ACC112 (cell line): ENCODE measurements around the gene RAB3D.

ENCODE experiments used
- H2AFZ ChIP-seq: fragments of 200-600 bp; sonication (generic); one replicate; pipeline ENCODE4 v1.6.0; 2017; ENCODE audit warnings: antibody characterized with exemption, low read length; ENCODE audit not compliant: unreplicated experiment
- H3K27ac ChIP-seq: fragments of 200-600 bp; sonication (generic); 2 replicates; pipeline ENCODE4 v1.5.1; 2014; ENCODE audit warnings: low read depth, mild to moderate bottlenecking, antibody characterized with exemption, low read length, moderate library complexity
- H3K27me3 ChIP-seq: fragments of 200-600 bp; sonication (generic); 2 replicates; pipeline ENCODE4 v1.6.1; 2014; ENCODE audit warnings: mild to moderate bottlenecking, antibody characterized with exemption, low read length, moderate library complexity, mixed read lengths; ENCODE audit not compliant: insufficient read depth
- H3K36me3 ChIP-seq: fragments of 200-600 bp; sonication (generic); 2 replicates; pipeline ENCODE4 v1.6.1; 2016; ENCODE audit warnings: mild to moderate bottlenecking, antibody characterized with exemption, low read length, moderate library complexity, mixed read lengths; ENCODE audit not compliant: insufficient read depth
- H3K4me1 ChIP-seq: fragments of 200-600 bp; sonication (generic); one replicate; pipeline ENCODE4 v1.6.1; 2016; ENCODE audit warnings: low read length, mixed read lengths; ENCODE audit not compliant: insufficient read depth, unreplicated experiment, control insufficient read depth
- H3K4me3 ChIP-seq: fragments of 200-600 bp; sonication (generic); 2 replicates; pipeline ENCODE4 v1.5.1; 2014; ENCODE audit warnings: mild to moderate bottlenecking, low read depth, low read length
- H3K79me2 ChIP-seq: fragments of 200-600 bp; sonication (generic); one replicate; pipeline ENCODE4 v1.6.0; 2016; ENCODE audit warnings: low read length; ENCODE audit not compliant: control insufficient read depth, unreplicated experiment, insufficient read depth

The RAB3D gene

DNA sequence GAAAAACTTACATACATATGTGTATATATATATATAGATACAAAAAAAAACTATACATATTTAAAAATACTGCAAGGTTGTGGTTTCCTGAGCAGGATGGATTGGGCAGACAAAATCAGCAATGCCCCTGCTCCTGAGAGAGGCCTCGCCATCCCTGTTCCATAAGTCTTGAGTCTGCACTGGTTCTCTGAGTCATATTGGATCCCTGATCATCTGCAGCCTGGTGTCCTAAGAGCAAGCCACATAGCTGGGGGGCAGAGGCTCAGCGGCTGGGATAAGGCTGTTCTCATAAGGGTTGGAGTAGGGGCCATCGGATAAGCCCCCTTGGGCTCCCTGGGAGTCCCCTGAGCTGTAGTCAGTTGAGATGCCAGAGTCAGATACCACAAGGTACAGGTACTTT, 38.3 kb upstream of the RAB3D start:
- no peaks in the 10 kb centered on the region for H3K27me3 ChIP-seq
- no peaks in the 10 kb centered on the region for H3K36me3 ChIP-seq
- H2AFZ ChIP-seq, result no peak overlapping the region
- peak overlapping the region; percentile 64 for H3K27ac ChIP-seq
- H3K4me3 ChIP-seq, result no peak overlapping the region
- H3K79me2 ChIP-seq, result peaks cover 12% of the 10 kb centered on the region
- peaks cover 39% of the 10 kb centered on the region for H3K4me1 ChIP-seq

DNA sequence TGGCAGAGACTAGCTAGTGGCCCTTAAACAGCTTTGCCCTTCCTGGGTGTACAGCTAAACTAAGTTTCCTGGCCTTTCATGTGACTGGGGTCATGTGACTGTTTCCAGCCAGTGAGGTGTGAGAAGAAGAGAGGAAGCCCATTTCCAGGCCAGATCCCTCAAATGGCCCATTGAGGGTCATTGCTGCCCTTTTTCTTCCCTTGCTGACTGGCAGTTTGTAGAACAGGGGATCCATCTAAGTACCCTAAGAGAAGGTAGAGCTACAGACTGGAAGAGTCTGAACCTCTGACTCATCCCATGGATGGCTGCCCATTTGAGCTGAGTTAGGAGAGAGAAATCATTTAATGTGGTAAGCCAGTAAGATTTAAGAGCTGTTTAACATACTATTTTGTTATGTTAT, 37.8 kb upstream of the RAB3D start:
- Histone ChIP-seq H3K4me3 (peak overlapping the region; percentile 39; the same call in 1 of the 2 replicates), H3K36me3 (no peaks in the 10 kb centered on the region), H3K79me2 (peaks cover 12% of the 10 kb centered on the region), H3K4me1 (peaks cover 39% of the 10 kb centered on the region), H3K27me3 (no peaks in the 10 kb centered on the region), H3K27ac (peak overlapping the region; percentile 64), H2AFZ (no peak overlapping the region)

GRCh38 chr19:11375143-11375948, 35.9 kb upstream of the RAB3D start:
- H2AFZ ChIP-seq, result peak overlapping the region; percentile 18
- H3K27me3 ChIP-seq, result no peaks in the 10 kb centered on the region
- H3K27ac ChIP-seq, result peak overlapping the region; percentile 54
- peaks cover 33% of the 10 kb centered on the region for H3K4me1 ChIP-seq
- H3K36me3 ChIP-seq, result no peaks in the 10 kb centered on the region
- peak overlapping the region; percentile 82 for H3K4me3 ChIP-seq
- H3K79me2 ChIP-seq, result peaks cover 12% of the 10 kb centered on the region

DNA sequence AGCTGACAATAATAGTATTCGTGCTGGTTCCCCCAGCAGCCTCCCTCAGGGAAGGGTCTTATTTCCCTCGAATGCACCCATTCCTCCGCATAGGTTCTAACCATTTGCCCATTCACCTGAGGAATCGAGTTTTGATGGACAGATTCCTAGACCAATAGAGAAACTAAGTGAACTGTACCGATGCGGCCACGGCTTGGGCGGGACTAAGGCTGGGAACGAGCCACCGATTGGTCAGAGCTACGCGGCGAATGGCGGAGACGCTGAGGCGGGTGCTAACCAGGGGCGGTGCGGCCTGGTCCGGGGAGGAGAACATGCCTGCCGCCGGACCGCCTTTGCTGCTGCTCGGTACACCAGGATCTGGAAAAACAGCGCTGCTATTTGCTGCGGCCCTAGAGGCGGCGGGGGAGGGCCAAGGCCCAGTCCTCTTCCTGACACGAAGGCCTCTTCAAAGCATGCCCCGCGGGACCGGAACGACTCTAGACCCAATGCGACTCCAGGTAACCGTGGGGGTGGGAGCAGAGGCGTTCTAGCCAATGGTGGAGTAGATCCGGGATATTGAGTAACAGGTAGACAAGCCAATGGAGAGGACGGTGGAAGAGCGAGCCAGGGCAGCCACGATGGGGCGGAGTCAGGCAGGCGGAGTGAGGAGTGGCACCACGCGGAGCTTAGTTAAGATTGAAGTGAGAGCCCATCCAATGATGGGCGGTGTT, 35.1 kb upstream of the RAB3D start, which contains the start of gene SWSAP1:
SWSAP1 (plus strand) TSS at position 234 of the 710 bp plus-strand sequence; CDS start at position 249, 15 bp downstream.
- peak within 1 kb of the TSS; percentile 74 for H3K27ac ChIP-seq

GRCh38 chr19:11373885-11374432, 34.5 kb upstream of the RAB3D start:
- H3K36me3 ChIP-seq, result no peaks in the 10 kb centered on the region
- H3K27ac ChIP-seq, result no peak overlapping the region
- no peak overlapping the region for H2AFZ ChIP-seq
- H3K4me3 ChIP-seq, result peak overlapping the region; percentile 82
- peaks cover 6% of the 10 kb centered on the region for H3K79me2 ChIP-seq
- peaks cover 29% of the 10 kb centered on the region for H3K4me1 ChIP-seq
- H3K27me3 ChIP-seq, result no peaks in the 10 kb centered on the region

More for the DNA sequence above, 35.1 kb upstream of the RAB3D start, which contains the start of gene SWSAP1:
- H3K4me3 ChIP-seq, result peak within 1 kb of the TSS; percentile 82
- no peaks in the 10 kb centered on the region for H3K27me3 ChIP-seq
- no peaks in the 10 kb centered on the region for H3K36me3 ChIP-seq
- peaks cover 29% of the 10 kb centered on the region for H3K4me1 ChIP-seq
- H2AFZ ChIP-seq, result peak within 1 kb of the TSS; percentile 81
- H3K79me2 ChIP-seq, result peaks cover 6% of the 10 kb centered on the region

- H3K79me2 ChIP-seq, result peaks cover 6% of the 10 kb centered on the region
- no peaks in the 10 kb centered on the region for H3K27me3 ChIP-seq
- H3K4me3 ChIP-seq, result no peak overlapping the region
- no peak overlapping the region for H3K27ac ChIP-seq
- no peaks in the 10 kb centered on the region for H3K36me3 ChIP-seq
- H3K4me1 ChIP-seq, result peaks cover 26% of the 10 kb centered on the region
- no peak overlapping the region for H2AFZ ChIP-seq
These were observed 33.9 kb upstream of the RAB3D start for GRCh38 chr19:11373166-11373884.

- Histone ChIP-seq H3K27me3 (no peaks in the 10 kb centered on the region), H3K79me2 (peaks cover 4% of the 10 kb centered on the region), H3K36me3 (no peaks in the 10 kb centered on the region), H3K27ac (no peak overlapping the region), H3K4me3 (no peak overlapping the region), H3K4me1 (peaks cover 3% of the 10 kb centered on the region), H2AFZ (no peak overlapping the region)
These were observed 31.3 kb upstream of the RAB3D start for GRCh38 chr19:11370744-11371143.

- Histone ChIP-seq H3K36me3 (no peaks in the 10 kb centered on the region), H3K4me1 (no peaks in the 10 kb centered on the region), H3K4me3 (no peak overlapping the region), H3K27ac (no peak overlapping the region), H3K79me2 (no peaks in the 10 kb centered on the region), H3K27me3 (no peaks in the 10 kb centered on the region), H2AFZ (no peak overlapping the region)
These were observed 28.1 kb upstream of the RAB3D start for GRCh38 chr19:11367528-11367927.

- Histone ChIP-seq H2AFZ (no peak overlapping the region), H3K27me3 (no peaks in the 10 kb centered on the region), H3K79me2 (no peaks in the 10 kb centered on the region), H3K4me1 (no peaks in the 10 kb centered on the region), H3K36me3 (no peaks in the 10 kb centered on the region), H3K27ac (no peak overlapping the region), H3K4me3 (no peak overlapping the region)
These were observed 26.2 kb upstream of the RAB3D start for GRCh38 chr19:11365557-11366117.

DNA sequence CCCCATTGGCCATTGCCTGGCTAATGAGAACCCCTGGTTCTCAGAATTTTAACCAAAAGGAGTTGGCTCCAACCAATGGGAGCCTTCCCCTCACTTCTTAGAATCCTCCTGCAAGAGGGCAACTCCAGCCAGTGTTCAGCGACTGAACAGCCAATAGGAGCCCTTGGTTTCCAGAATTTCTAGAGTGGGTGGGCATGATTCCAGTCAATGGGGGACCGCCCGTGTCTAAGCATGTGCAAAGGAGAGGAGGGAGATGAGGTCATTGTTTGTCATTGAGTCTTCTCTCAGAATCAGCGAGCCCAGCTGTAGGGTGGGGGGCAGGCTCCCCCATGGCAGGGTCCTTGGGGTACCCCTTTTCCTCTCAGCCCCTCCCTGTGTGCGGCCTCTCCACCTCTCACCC, 25.5 kb upstream of the RAB3D start:
- Histone ChIP-seq H3K27ac (no peak overlapping the region), H2AFZ (no peak overlapping the region), H3K4me1 (no peaks in the 10 kb centered on the region), H3K36me3 (no peaks in the 10 kb centered on the region), H3K79me2 (no peaks in the 10 kb centered on the region), H3K27me3 (no peaks in the 10 kb centered on the region), H3K4me3 (no peak overlapping the region)
